DMS79 (cell line): Measurements from ENCODE around the gene TMEM185B.
"Not testable (repeated sequence)": the region's sequence is repeated elsewhere in the genome, so short reads cannot be mapped to it uniquely, and the experiment has no call there.

ENCODE experiments used
- DNase-seq: peaks from one replicate; lab custom pipeline; 2025; lab: John Stamatoyannopoulos, UW

TMEM185B gene

GRCh38 chr2:120206022-120206581 is 17.1 kb downstream of the TMEM185B start:
- no peak for DNase-seq

GRCh38 chr2:120204945-120205670 is 18.1 kb downstream of the TMEM185B start:
- DNase-seq: no peak

GRCh38 chr2:120204417-120204816 is 18.8 kb downstream of the TMEM185B start:
- no peak for DNase-seq

- no peak for DNase-seq
Observed at GRCh38 chr2:120204022-120204405, 19.2 kb downstream of the TMEM185B start.

- DNase-seq: no peak
Observed at GRCh38 chr2:120203251-120204021, 19.8 kb downstream of the TMEM185B start.

GRCh38 chr2:120199817-120200459 is 23.3 kb downstream of the TMEM185B start:
- not testable (repeated sequence) for DNase-seq

- DNase-seq: no peak
Observed at GRCh38 chr2:120195553-120195952, 27.6 kb downstream of the TMEM185B start.

GRCh38 chr2:120192280-120192679 is 30.9 kb downstream of the TMEM185B start:
- DNase-seq: no peak

- DNase-seq: no peak
Observed at GRCh38 chr2:120189189-120189588, 34.0 kb downstream of the TMEM185B start.

- no peak for DNase-seq
Observed at GRCh38 chr2:120182019-120182560, 41.1 kb downstream of the TMEM185B start.

- no peak for DNase-seq
Observed at GRCh38 chr2:120180066-120180465, 43.1 kb downstream of the TMEM185B start.

- DNase-seq: no peak
Observed at GRCh38 chr2:120179396-120179795, 43.8 kb downstream of the TMEM185B start.

GRCh38 chr2:120177973-120178372 is 45.2 kb downstream of the TMEM185B start:
- DNase-seq: no peak

GRCh38 chr2:120177001-120177621 is 46.1 kb downstream of the TMEM185B start:
- no peak for DNase-seq

- DNase-seq: no peak
Observed at GRCh38 chr2:120176526-120176925, 46.7 kb downstream of the TMEM185B start.

- DNase-seq: peak; percentile 28
Observed at GRCh38 chr2:120174963-120175581, 48.1 kb downstream of the TMEM185B start.
